GM19395 (cell line): ENCODE data around the gene HES5.

Source experiments
- ATAC-seq: cut with Tn5 transposase; IDR thresholded peaks from one replicate; pipeline ENCODE4 v1.9.1; 2021; ENCODE audit warnings: mild to moderate bottlenecking, moderate library complexity; ENCODE audit not compliant: unreplicated experiment

Gene HES5

DNA sequence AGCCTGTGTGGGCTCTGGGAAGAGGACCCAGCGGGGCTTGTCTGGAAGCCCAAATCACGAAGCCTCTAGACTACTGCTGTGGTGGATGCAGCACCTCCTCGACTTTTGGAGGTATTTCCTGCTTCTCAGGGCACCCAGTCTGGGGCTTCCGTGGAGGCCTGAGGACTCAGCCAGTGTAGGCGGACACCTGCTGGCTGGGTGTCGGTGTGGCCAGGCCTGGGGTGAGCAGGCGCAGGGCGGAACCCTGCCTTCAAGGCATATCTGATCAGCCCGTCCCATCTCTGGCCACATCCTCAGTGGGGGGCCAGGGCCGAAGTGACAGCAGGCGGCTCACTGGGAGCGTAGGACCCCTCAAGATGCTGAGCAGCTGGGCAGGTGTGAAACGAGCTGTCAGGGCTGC, 47.0 kb downstream of the HES5 start:
- no peak for ATAC-seq

DNA sequence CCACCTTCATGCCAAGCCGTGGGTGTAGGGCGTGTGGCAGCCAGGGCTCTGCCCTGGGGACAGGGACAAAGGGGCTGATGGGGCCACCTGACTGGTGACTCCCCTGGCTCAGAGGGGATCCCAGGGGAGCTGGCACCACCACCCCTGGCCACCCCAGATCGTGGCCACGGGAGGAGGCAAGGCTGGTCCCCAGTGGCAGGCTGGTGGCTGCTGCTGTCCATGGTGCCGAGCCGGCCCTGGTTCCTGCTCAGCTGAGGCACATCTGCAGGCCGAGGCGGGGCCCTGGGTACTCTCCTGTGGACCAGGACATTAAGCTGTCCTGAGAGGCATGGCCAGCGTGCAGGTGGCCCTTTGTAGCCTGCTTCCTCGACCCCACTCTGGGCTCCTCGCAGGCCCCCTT, 47.5 kb downstream of the HES5 start:
- ATAC-seq = no peak

DNA sequence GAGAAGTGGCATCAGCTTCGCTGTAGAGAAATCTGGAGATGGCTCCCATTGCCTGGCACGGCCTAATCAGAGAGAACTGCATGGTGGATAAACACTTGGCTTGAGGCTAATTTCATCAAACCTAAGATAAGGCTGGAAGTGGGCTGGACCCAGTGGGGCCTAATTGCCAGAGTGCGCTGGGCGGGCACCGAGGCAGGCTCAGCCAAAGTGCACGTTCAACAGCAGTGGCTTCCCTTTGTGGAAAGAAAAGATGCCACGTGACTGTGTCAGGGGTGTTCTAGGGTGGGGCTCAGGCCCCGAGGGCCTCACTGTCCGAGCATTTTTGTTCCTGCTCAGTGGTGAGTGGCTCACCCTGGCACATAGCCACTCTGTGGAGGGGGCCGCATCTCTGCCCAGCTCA, 48.2 kb downstream of the HES5 start:
- no peak for ATAC-seq

DNA sequence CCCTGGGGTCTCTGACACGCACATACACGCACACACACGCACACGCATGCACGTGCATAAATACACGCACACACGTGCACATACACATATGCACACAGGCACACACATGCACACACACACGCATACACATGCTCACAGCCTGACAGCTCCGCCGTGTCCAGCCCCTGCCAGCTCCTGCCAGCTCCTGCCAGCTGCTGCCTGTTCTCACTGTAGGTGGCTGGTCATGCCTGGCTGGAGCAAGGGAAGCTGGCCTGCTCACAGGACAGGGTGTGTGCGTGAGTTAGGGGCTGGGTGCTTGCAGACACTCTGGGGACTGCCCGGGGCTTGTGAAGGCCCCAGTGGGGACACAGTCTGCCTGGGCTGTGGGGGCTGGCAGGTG, 49.1 kb downstream of the HES5 start:
- ATAC-seq = no peak

DNA sequence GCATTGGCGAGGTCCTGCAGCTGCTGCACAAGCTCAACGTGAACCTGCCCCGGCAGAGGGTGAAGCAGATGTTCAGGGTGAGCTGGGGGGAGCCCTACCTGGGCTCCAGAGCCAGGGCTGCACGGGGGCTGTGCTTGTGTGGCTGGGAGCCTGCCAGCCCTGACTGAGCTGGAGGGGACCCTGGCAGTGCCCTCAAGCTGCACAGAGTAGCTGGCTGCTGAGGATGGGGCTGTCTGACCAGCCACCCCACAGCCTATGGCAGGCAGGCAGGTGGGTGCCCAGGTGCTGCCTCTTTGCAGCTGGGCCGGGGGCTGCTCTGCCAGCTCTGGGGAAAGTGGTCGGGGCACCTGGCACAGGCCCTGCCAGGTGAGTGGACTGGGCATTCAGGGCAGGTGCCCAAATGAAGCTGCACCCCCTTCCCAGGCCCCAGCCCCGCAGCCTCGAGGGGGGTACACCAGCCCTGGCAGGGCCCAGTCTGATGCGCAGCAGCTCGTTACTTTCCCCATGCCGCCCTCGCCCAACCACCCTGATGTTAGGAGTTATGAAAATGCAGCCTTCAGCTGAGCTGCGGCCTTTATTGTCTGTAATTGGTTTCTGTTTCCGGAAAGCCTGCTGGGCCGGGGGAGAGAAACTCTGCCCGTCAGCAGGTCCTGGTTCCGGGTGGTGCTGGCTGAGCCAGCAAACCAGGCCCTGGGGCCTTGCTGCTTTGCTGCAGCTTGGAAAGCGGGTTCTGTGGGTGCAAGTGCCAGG, 49.7 kb downstream of the HES5 start:
- no peak for ATAC-seq

DNA sequence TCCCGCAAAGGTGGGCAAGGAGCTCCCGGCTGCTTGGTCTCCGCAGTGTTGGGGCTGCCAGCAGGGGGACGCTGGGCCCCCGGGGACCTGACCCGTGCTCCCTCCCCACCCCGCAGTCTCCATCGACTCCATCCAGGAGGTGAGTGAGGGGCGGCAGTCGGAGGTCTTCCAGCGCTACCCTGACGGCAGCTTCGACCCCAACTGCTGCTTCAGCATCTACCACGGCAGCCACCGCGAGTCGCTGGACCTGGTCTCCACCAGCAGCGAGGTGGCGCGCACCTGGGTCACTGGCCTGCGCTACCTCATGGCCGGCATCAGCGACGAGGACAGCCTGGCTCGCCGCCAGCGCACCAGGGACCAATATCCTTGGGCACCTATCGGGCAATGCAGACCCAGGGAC, 50.4 kb downstream of the HES5 start:
- no peak for ATAC-seq

DNA sequence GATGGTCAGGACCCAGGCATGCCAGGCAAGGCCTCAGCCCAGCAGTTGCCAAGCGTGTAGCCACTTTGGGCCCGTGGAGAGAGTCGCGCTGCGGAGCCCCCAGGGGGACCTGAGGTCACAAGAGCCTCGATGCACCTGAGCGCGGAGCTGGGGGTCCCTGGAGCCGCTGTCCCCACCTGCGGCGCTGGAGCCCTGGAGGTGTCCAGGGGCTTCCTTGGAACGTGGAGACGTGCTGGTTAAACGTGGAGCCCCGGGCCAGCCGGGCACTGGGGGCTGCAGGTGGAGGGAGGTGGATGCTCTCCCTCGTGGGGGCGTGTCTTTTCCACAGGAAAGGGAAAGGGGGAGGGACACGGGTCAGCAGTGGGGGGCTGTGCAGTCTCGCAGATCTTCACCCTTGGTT, 50.9 kb downstream of the HES5 start:
- no peak for ATAC-seq
